CD4-positive, alpha-beta T cell (primary cell): ENCODE results near the gene GINS1. TPM values are rescaled to one million over a fixed set of nuclear protein-coding genes. Genes with fewer than 3 reads are reported as not detected.

Source experiments
- ATAC-seq: fragments of 200-7000 bp; cut with Tn5 transposase; one replicate; pipeline ENCODE4 v1.10.0; 2022; ENCODE audit warnings: mild to moderate bottlenecking; ENCODE audit not compliant: poor library complexity
- CTCF ChIA-PET: fragments of 350-600 bp; sonication (Branson Sonifier 250); formaldehyde crosslinking; loops from one replicate; lab custom pipeline; 2021; ENCODE audit warnings: antibody characterized with exemption, inconsistent platforms; lab: Charles Lee
- POLR2A ChIA-PET: fragments of 350-600 bp; sonication (Branson Sonifier 250); formaldehyde crosslinking; loops from one replicate; lab custom pipeline; 2021; ENCODE audit warnings: antibody characterized with exemption, inconsistent platforms; lab: Charles Lee
- DNase-seq, 14 experiments: peaks; one replicate each; pipeline ENCODE4 v3.0.0-alpha.2; 2013 to 2020; ENCODE audit warnings: mixed read lengths in 2 of 14
- H3K27ac ChIP-seq, 2 donors: one replicate each; pipeline versions ENCODE4 v1.5.1 to v1.7.0; 2013; ENCODE audit warnings: low read length in 2 of 2, low read depth in 1 of 2, mild to moderate bottlenecking in 1 of 2
- H3K27me3 ChIP-seq, 2 experiments: 1 replicate in 1 of 2; 2 replicates in 1 of 2; pipeline versions ENCODE4 v1.6.1 to v1.7.0; 2013; ENCODE audit warnings: low read length in 2 of 2, control low read depth in 1 of 2, mild to moderate bottlenecking in 1 of 2, moderate library complexity in 1 of 2; ENCODE audit not compliant: insufficient read depth in 2 of 2, control insufficient read depth in 1 of 2
- H3K36me3 ChIP-seq: one replicate; pipeline ENCODE4 v1.6.1; 2013; ENCODE audit warnings: low read length, control low read depth; ENCODE audit not compliant: insufficient read depth
- H3K4me1 ChIP-seq: one replicate; pipeline ENCODE4 v1.6.1; 2013; ENCODE audit warnings: low read length, control low read depth; ENCODE audit not compliant: insufficient read depth
- H3K4me3 ChIP-seq: one replicate; pipeline ENCODE4 v1.5.1; 2013; ENCODE audit warnings: mild to moderate bottlenecking, low read length, moderate library complexity
- H3K9me3 ChIP-seq, 2 experiments: 1 replicate in 1 of 2; 2 replicates in 1 of 2; pipeline versions ENCODE4 v1.6.1 to v1.7.0; 2013; ENCODE audit warnings: low read length in 2 of 2, mild to moderate bottlenecking in 2 of 2, control low read depth in 1 of 2, moderate library complexity in 1 of 2; ENCODE audit not compliant: control insufficient read depth in 1 of 2, insufficient read depth in 1 of 2
- H3K27ac Mint-ChIP-seq: one replicate; pipeline ENCODE4 v1.8.0; 2020; ENCODE audit warnings: mixed read lengths
- H3K27me3 Mint-ChIP-seq: one replicate; pipeline ENCODE4 v1.8.0; 2021; ENCODE audit warnings: mixed read lengths
- H3K36me3 Mint-ChIP-seq: one replicate; pipeline ENCODE4 v1.8.0; 2021; ENCODE audit warnings: low read depth, mixed read lengths
- H3K4me1 Mint-ChIP-seq: one replicate; pipeline ENCODE4 v1.8.0; 2021; ENCODE audit warnings: low read depth, mixed read lengths
- H3K4me3 Mint-ChIP-seq: one replicate; pipeline ENCODE4 v1.8.0; 2020; ENCODE audit warnings: mild to moderate bottlenecking, mixed read lengths
- H3K9me3 Mint-ChIP-seq: one replicate; pipeline ENCODE4 v1.8.0; 2020; ENCODE audit warnings: mixed read lengths
- intact Hi-C, 2 experiments: fragments of 100-400 bp; cut with DNase I in 1 of 2; cut with micrococcal nuclease in 1 of 2; formaldehyde crosslinking; loops; one replicate each; pipeline versions ENCODE4 v1.15.1 to v1.9.0; 2023 to 2025; cut with DNase I, micrococcal nuclease
- total RNA-seq, 174 experiments: library from RNA in 2 of 174; stranded (reverse) in 2 of 174; gene quantifications; one replicate each; pipeline ENCODE4 v1.2.3 and lab custom pipeline; 2021 to 2026
- TF ChIP-seq, protein P1 (sequence below): fragments of 200-600 bp; IDR thresholded peaks from one replicate; pipeline ENCODE4 v1.8.0; 2022; ENCODE audit warnings: antibody characterized with exemption, mild to moderate bottlenecking

GINS1 gene
- total RNA-seq, 2 experiments from 2014 or later = 0.08 to 0.17 TPM

GRCh38 chr20:25372584-25373336, 34.7 kb upstream of the GINS1 start:
- intact Hi-C loops = loop anchor here in 1 of 2 experiments (10.0 kb wide), 1 partner anchor 52 kb away; no protein-coding TSS in a partner anchor
- CTCF ChIA-PET = no interaction called here
- no peak overlapping the region for H3K27ac Mint-ChIP-seq

DNA sequence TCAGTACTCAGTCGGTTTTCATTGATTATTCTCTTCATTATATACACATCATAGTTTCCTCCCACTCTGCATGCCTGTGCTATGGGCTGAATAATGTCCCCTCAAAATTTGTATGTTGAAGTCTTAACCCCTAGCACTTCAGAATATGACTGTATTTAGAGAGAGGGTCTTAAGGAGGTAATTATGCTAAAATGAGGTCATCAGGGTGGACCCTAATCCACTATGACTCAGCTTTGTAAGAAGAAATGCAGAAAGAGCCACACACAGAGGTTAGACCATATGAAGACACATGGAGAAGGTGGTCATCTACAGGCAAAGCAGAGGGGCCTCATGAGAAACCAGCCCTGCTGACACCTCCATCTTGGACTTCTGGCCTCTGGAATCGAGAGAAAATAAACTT, 32.6 kb upstream of the GINS1 start:
- TF ChIP-seq, protein P1, sequence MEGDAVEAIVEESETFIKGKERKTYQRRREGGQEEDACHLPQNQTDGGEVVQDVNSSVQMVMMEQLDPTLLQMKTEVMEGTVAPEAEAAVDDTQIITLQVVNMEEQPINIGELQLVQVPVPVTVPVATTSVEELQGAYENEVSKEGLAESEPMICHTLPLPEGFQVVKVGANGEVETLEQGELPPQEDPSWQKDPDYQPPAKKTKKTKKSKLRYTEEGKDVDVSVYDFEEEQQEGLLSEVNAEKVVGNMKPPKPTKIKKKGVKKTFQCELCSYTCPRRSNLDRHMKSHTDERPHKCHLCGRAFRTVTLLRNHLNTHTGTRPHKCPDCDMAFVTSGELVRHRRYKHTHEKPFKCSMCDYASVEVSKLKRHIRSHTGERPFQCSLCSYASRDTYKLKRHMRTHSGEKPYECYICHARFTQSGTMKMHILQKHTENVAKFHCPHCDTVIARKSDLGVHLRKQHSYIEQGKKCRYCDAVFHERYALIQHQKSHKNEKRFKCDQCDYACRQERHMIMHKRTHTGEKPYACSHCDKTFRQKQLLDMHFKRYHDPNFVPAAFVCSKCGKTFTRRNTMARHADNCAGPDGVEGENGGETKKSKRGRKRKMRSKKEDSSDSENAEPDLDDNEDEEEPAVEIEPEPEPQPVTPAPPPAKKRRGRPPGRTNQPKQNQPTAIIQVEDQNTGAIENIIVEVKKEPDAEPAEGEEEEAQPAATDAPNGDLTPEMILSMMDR = no peak
- Histone ChIP-seq H3K4me1 (peaks cover 3% of the 10 kb centered on the region), H3K4me3 (no peak overlapping the region), H3K9me3 (no peaks in the 10 kb centered on the region), H3K36me3 (no peaks in the 10 kb centered on the region), H3K27ac (no peak overlapping the region), H3K27me3 (no peaks in the 10 kb centered on the region)
- no peaks in the 10 kb centered on the region for H3K9me3 Mint-ChIP-seq
- ChIA-PET POLR2A (no interaction called here), CTCF (no interaction called here)
- H3K4me3 Mint-ChIP-seq = no peak overlapping the region
- no peaks in the 10 kb centered on the region for H3K27me3 Mint-ChIP-seq
- ATAC-seq = no peak
- intact Hi-C loops = loop anchor here in 1 of 2 experiments (10.0 kb wide), 1 partner anchor 50 kb away; no protein-coding TSS in a partner anchor
- H3K36me3 Mint-ChIP-seq = peaks cover 19% of the 10 kb centered on the region
- H3K4me1 Mint-ChIP-seq = peaks cover 21% of the 10 kb centered on the region
- DNase-seq = no peak
- H3K27ac Mint-ChIP-seq = no peak overlapping the region

More at GRCh38 chr20:25372584-25373336, 34.7 kb upstream of the GINS1 start:
- no peak for ATAC-seq
- Histone ChIP-seq H3K4me3 (no peak overlapping the region), H3K36me3 (no peaks in the 10 kb centered on the region), H3K27ac (no peak overlapping the region), H3K9me3 (no peaks in the 10 kb centered on the region), H3K4me1 (no peaks in the 10 kb centered on the region), H3K27me3 (no peaks in the 10 kb centered on the region)
- DNase-seq = no peak
- Mint-ChIP-seq H3K4me1 (peaks cover 14% of the 10 kb centered on the region), H3K36me3 (peaks cover 20% of the 10 kb centered on the region), H3K9me3 (no peaks in the 10 kb centered on the region), H3K4me3 (no peak overlapping the region), H3K27me3 (no peaks in the 10 kb centered on the region)
- TF ChIP-seq, protein P1 = no peak
- POLR2A ChIA-PET = no interaction called here

- no peak overlapping the region for H3K27ac ChIP-seq
- Mint-ChIP-seq H3K36me3 (peaks cover 18% of the 10 kb centered on the region), H3K4me3 (no peak overlapping the region), H3K9me3 (no peaks in the 10 kb centered on the region), H3K27me3 (no peaks in the 10 kb centered on the region), H3K27ac (no peak overlapping the region), H3K4me1 (peaks cover 20% of the 10 kb centered on the region)
- intact Hi-C loops = loop anchor here in 1 of 2 experiments (10.0 kb wide), 1 partner anchor 49 kb away; no protein-coding TSS in a partner anchor
- ChIA-PET POLR2A (no interaction called here), CTCF (no interaction called here)
- TF ChIP-seq, protein P1 = no peak
- H3K4me3 ChIP-seq = no peak overlapping the region
- H3K36me3 ChIP-seq = no peaks in the 10 kb centered on the region
- H3K4me1 ChIP-seq = peaks cover 3% of the 10 kb centered on the region
- DNase-seq (no peak), ATAC-seq (no peak)
- H3K9me3 ChIP-seq = no peaks in the 10 kb centered on the region
- H3K27me3 ChIP-seq = no peaks in the 10 kb centered on the region
Measured at GRCh38 chr20:25376236-25376635, 31.2 kb upstream of the GINS1 start.
